Activated CD8-positive, alpha-beta T cell treated with anti-CD3 and anti-CD28 coated beads for 36 hours (primary cell): Measurements from ENCODE around the gene SIK3. TPM values are rescaled to one million over a fixed set of nuclear protein-coding genes. Genes with fewer than 3 reads are reported as not detected.
A peak's percentile ranks its signal among the peaks of the same experiment; 100 is the strongest.

Experiments
- ATAC-seq: fragments of 200-7000 bp; cut with Tn5 transposase; one replicate; pipeline ENCODE4 v1.10.0; 2021; ENCODE audit warnings: mild to moderate bottlenecking, moderate library complexity
- CTCF ChIA-PET: fragments of 350-600 bp; sonication (Branson Sonifier 250); formaldehyde crosslinking; loops from one replicate; lab custom pipeline; 2021; ENCODE audit warnings: antibody characterized with exemption; lab: Charles Lee
- POLR2A ChIA-PET: fragments of 350-600 bp; sonication (Branson Sonifier 250); formaldehyde crosslinking; loops from one replicate; lab custom pipeline; 2021; ENCODE audit warnings: antibody characterized with exemption; lab: Charles Lee
- DNase-seq: peaks from one replicate; pipeline ENCODE4 v3.0.0-alpha.2; 2020
- H3K27ac Mint-ChIP-seq: one replicate; pipeline ENCODE4 v1.8.0; 2021; ENCODE audit warnings: mild to moderate bottlenecking, mixed read lengths
- H3K27me3 Mint-ChIP-seq: one replicate; pipeline ENCODE4 v1.8.0; 2021; ENCODE audit warnings: mixed read lengths
- H3K36me3 Mint-ChIP-seq: one replicate; pipeline ENCODE4 v1.8.0; 2021; ENCODE audit warnings: low read depth, mixed read lengths
- H3K4me1 Mint-ChIP-seq: one replicate; pipeline ENCODE4 v1.8.0; 2021; ENCODE audit warnings: low read depth, mixed read lengths
- H3K4me3 Mint-ChIP-seq: one replicate; pipeline ENCODE4 v1.8.0; 2021; ENCODE audit warnings: mild to moderate bottlenecking, moderate library complexity, mixed read lengths
- H3K9me3 Mint-ChIP-seq: one replicate; pipeline ENCODE4 v1.8.0; 2021; ENCODE audit warnings: mixed read lengths
- CTCF ChIP-seq: fragments of 200-600 bp; IDR thresholded peaks from one replicate; pipeline ENCODE4 v1.8.0; 2022; ENCODE audit warnings: antibody characterized with exemption, mild to moderate bottlenecking
- intact Hi-C: fragments of 100-400 bp; cut with micrococcal nuclease; formaldehyde crosslinking; loops from one replicate; pipeline ENCODE4 v1.10.0; 2022
- total RNA-seq, 2 experiments: library from RNA; stranded (reverse); gene quantifications; one replicate each; pipeline ENCODE4 v1.2.3, GENCODE V29; 2021

SIK3 gene
- total RNA-seq, 2 experiments from 2014 or later, result 18.7 to 24.1 TPM

GRCh38 chr11:116901211-116901610, 197.0 kb downstream of the SIK3 start:
- Mint-ChIP-seq H3K4me3 (no peak overlapping the region), H3K27ac (no peak overlapping the region), H3K36me3 (peaks cover 16% of the 10 kb centered on the region), H3K27me3 (no peaks in the 10 kb centered on the region), H3K4me1 (peaks cover 10% of the 10 kb centered on the region), H3K9me3 (no peaks in the 10 kb centered on the region)
- ChIA-PET CTCF (interaction anchor here (1.3 to 1.7 kb wide), 2 partner anchors 9 to 21 kb away, joined by 3 to 4 read pairs; no protein-coding TSS in a partner anchor), POLR2A (interaction anchor here (1.3 kb wide), 1 partner anchor 106 kb away, joined by 3 read pairs; no protein-coding TSS in a partner anchor)
- DNase-seq, result no peak
- no peak for TF ChIP-seq CTCF
- intact Hi-C loops, result no loop called here
- no peak for ATAC-seq

GRCh38 chr11:116896211-116896610, 202.0 kb downstream of the SIK3 start:
- intact Hi-C loops, result no loop called here
- TF ChIP-seq CTCF, result no peak
- no peaks in the 10 kb centered on the region for H3K27me3 Mint-ChIP-seq
- ATAC-seq (no peak), DNase-seq (no peak)
- no peaks in the 10 kb centered on the region for H3K9me3 Mint-ChIP-seq
- H3K4me3 Mint-ChIP-seq, result no peak overlapping the region
- CTCF ChIA-PET, result interaction anchor here (1.6 kb wide), 1 partner anchor 210 kb away, joined by 7 read pairs; no protein-coding TSS in a partner anchor
- peaks cover 23% of the 10 kb centered on the region for H3K36me3 Mint-ChIP-seq
- POLR2A ChIA-PET, result interaction anchor here (1.4 kb wide), 1 partner anchor 65 kb away, joined by 3 read pairs; no protein-coding TSS in a partner anchor
- no peak overlapping the region for H3K27ac Mint-ChIP-seq
- peaks cover 4% of the 10 kb centered on the region for H3K4me1 Mint-ChIP-seq

GRCh38 chr11:116895048-116895757, 203.0 kb downstream of the SIK3 start:
- intact Hi-C loops, result no loop called here
- TF ChIP-seq CTCF, result peak; percentile 43
- ChIA-PET POLR2A (no interaction called here), CTCF (interaction anchor here (1.0 to 1.6 kb wide), 2 partner anchors 59 to 211 kb away, joined by 3 to 7 read pairs; no protein-coding TSS in a partner anchor)
- H3K36me3 Mint-ChIP-seq, result peaks cover 19% of the 10 kb centered on the region
- peaks cover 9% of the 10 kb centered on the region for H3K4me1 Mint-ChIP-seq
- no peaks in the 10 kb centered on the region for H3K9me3 Mint-ChIP-seq
- no peaks in the 10 kb centered on the region for H3K27me3 Mint-ChIP-seq
- H3K27ac Mint-ChIP-seq, result peak overlapping the region; percentile 7
- no peak overlapping the region for H3K4me3 Mint-ChIP-seq
- no peak for ATAC-seq
- peak; percentile 26 for DNase-seq

- H3K9me3 Mint-ChIP-seq, result no peaks in the 10 kb centered on the region
- intact Hi-C loops, result no loop called here
- ChIA-PET CTCF (interaction anchor here (1.0 to 1.1 kb wide), 2 partner anchors 58 to 212 kb away, joined by 3 to 5 read pairs; no protein-coding TSS in a partner anchor), POLR2A (no interaction called here)
- peaks cover 14% of the 10 kb centered on the region for H3K36me3 Mint-ChIP-seq
- no peaks in the 10 kb centered on the region for H3K27me3 Mint-ChIP-seq
- TF ChIP-seq CTCF, result no peak
- DNase-seq (no peak), ATAC-seq (no peak)
- peaks cover 13% of the 10 kb centered on the region for H3K4me1 Mint-ChIP-seq
- H3K4me3 Mint-ChIP-seq, result no peak overlapping the region
- H3K27ac Mint-ChIP-seq, result no peak overlapping the region
These were observed 204.3 kb downstream of the SIK3 start for GRCh38 chr11:116893906-116894305.

GRCh38 chr11:116893437-116893836, 204.8 kb downstream of the SIK3 start:
- CTCF ChIA-PET, result interaction anchor here (1.0 to 1.1 kb wide), 2 partner anchors 24 to 212 kb away, joined by 3 to 5 read pairs; no protein-coding TSS in a partner anchor
- Mint-ChIP-seq H3K27ac (no peak overlapping the region), H3K27me3 (no peaks in the 10 kb centered on the region), H3K4me3 (no peak overlapping the region), H3K36me3 (peaks cover 14% of the 10 kb centered on the region), H3K9me3 (no peaks in the 10 kb centered on the region), H3K4me1 (peaks cover 13% of the 10 kb centered on the region)
- intact Hi-C loops, result no loop called here
- no peak for TF ChIP-seq CTCF
- POLR2A ChIA-PET, result interaction anchor here (1.2 kb wide), 1 partner anchor 92 kb away, joined by 3 read pairs; no protein-coding TSS in a partner anchor
- no peak for DNase-seq
- no peak for ATAC-seq
